GM12878 (cell line): ENCODE data around the gene GPR87. TPM values are rescaled to one million over a fixed set of nuclear protein-coding genes. Genes with fewer than 3 reads are reported as not detected.

ENCODE experiments used
- ATAC-seq: fragments of 200-7000 bp; cut with Tn5 transposase; 3 replicates; pipeline ENCODE4 v1.9.1; 2020; ENCODE audit warnings: mild to moderate bottlenecking, moderate library complexity
- BruUV-seq: library from RNA; stranded (reverse); fragments of 400-500 nt; replicated peaks from 2 replicates; lab custom pipeline; 2021; lab: Mats Ljungman, UMichigan
- CTCF ChIA-PET: fragments of 300-600 bp; sonication (Branson Sonifier 250); formaldehyde crosslinking; extraction: SDS; loops from one replicate; lab custom pipeline; 2021; ENCODE audit warnings: inconsistent platforms; lab: Yijun Ruan, JAX
- POLR2A ChIA-PET: fragments of 350-600 bp; formaldehyde crosslinking; extraction: SDS; loops from one replicate; lab custom pipeline; 2021; ENCODE audit warnings: inconsistent platforms; lab: Charles Lee
- RAD21 ChIA-PET: fragments of 300-600 bp; sonication (Branson Sonifier 250); formaldehyde crosslinking; loops from one replicate; lab custom pipeline; 2023; ENCODE audit warnings: antibody characterized with exemption; ENCODE audit not compliant: unreplicated experiment; lab: Charles Lee
- SMC1A ChIA-PET: fragments of 300-600 bp; sonication (Branson Sonifier 250); formaldehyde crosslinking; loops from one replicate; lab custom pipeline; 2023; ENCODE audit not compliant: unreplicated experiment, uncharacterized antibody; lab: Charles Lee
- DNase-seq: peaks from one replicate; pipeline ENCODE4 v3.0.0-alpha.2; 2011; ENCODE audit warnings: low read depth, low spot score
- FAIRE-seq: peaks from 3 replicates; lab custom pipeline; 2011; peaks lifted over from hg19 to GRCh38; lab: Jason Lieb, UNC
- H2AFZ ChIP-seq: 2 replicates; pipeline ENCODE4 v1.6.0; 2011; ENCODE audit warnings: low read depth, low read length, control low read depth; ENCODE audit not compliant: control insufficient read depth
- H3K27ac ChIP-seq: 2 replicates; pipeline ENCODE4 v1.5.1; 2011; ENCODE audit warnings: control low read depth; ENCODE audit not compliant: control insufficient read depth, insufficient read depth
- H3K27me3 ChIP-seq, 2 experiments: replicated peaks in 1 of 2; 2 replicates each; pipeline versions ENCODE4 v1.6.0 to v1.6.1; 2011; ENCODE audit warnings: low read length in 1 of 2; ENCODE audit not compliant: control insufficient read depth in 2 of 2, insufficient read depth in 2 of 2
- H3K36me3 ChIP-seq, 2 experiments: 2 replicates each; pipeline ENCODE4 v1.5.1; 2011; ENCODE audit warnings: low read length in 1 of 2; ENCODE audit not compliant: control insufficient read depth in 2 of 2, insufficient read depth in 2 of 2
- H3K4me1 ChIP-seq: 2 replicates; pipeline ENCODE4 v1.6.1; 2011; ENCODE audit warnings: mild to moderate bottlenecking, low read length, moderate library complexity, mixed read lengths; ENCODE audit not compliant: control insufficient read depth, insufficient read depth
- H3K4me2 ChIP-seq: 2 replicates; pipeline ENCODE4 v1.6.0; 2011; ENCODE audit warnings: control low read depth; ENCODE audit not compliant: control insufficient read depth, insufficient read depth
- H3K4me3 ChIP-seq: fragments of 200-600 bp; sonication (generic); 2 replicates; pipeline ENCODE4 v1.5.1; 2016
- H3K79me2 ChIP-seq: 2 replicates; pipeline ENCODE4 v1.6.0; 2011; ENCODE audit warnings: low read length; ENCODE audit not compliant: control insufficient read depth, insufficient read depth
- H3K9ac ChIP-seq: 2 replicates; pipeline ENCODE4 v1.8.0; 2011; ENCODE audit warnings: low read length, control low read depth, mixed read lengths; ENCODE audit not compliant: control insufficient read depth, insufficient read depth
- H3K9me3 ChIP-seq: replicated peaks from 3 replicates; pipeline ENCODE4 v1.5.1; 2011; ENCODE audit warnings: mild to moderate bottlenecking, low read length; ENCODE audit not compliant: control insufficient read depth, insufficient read depth
- H4K20me1 ChIP-seq: 2 replicates; pipeline ENCODE4 v1.6.0; 2011; ENCODE audit not compliant: control insufficient read depth, insufficient read depth
- CREM ChIP-seq: IDR thresholded peaks from 2 replicates; pipeline ENCODE4 v1.6.1; 2014; ENCODE audit warnings: antibody characterized with exemption, low read depth
- GATAD2B ChIP-seq: fragments of 450-650 bp; conservative IDR thresholded peaks from 2 replicates; pipeline ENCODE4 v1.6.1; 2017; ENCODE audit warnings: low read depth, mild to moderate bottlenecking, moderate library complexity
- HDGF ChIP-seq: fragments of 450-650 bp; IDR thresholded peaks from 2 replicates; pipeline ENCODE4 v1.6.1; 2016; ENCODE audit warnings: antibody characterized with exemption
- NRF1 ChIP-seq: conservative IDR thresholded peaks from 2 replicates; pipeline ENCODE4 v1.6.1; 2011; ENCODE audit warnings: mild to moderate bottlenecking, low read depth, low read length, improper control_type of control experiment
- RAD21 ChIP-seq: IDR thresholded peaks from 2 replicates; pipeline ENCODE4 v1.6.1; 2011; ENCODE audit warnings: mild to moderate bottlenecking, low read depth, low read length, moderate library complexity; ENCODE audit not compliant: insufficient read depth
- RAD51 ChIP-seq: fragments of 450-650 bp; IDR thresholded peaks from 2 replicates; pipeline ENCODE4 v1.6.1; 2016; ENCODE audit warnings: moderate library complexity, mild to moderate bottlenecking, inconsistent platforms
- SMARCA5 ChIP-seq: fragments of 450-650 bp; IDR thresholded peaks from 2 replicates; pipeline ENCODE4 v1.6.1; 2017; ENCODE audit warnings: mild to moderate bottlenecking
- ZZZ3 ChIP-seq: IDR thresholded peaks from 2 replicates; pipeline ENCODE4 v1.6.1; 2011; ENCODE audit warnings: low read depth; ENCODE audit not compliant: control insufficient read depth, insufficient read length
- in situ Hi-C: fragments of 300-500 bp; cut with MboI; formaldehyde crosslinking; loops from 9 replicates; pipeline ENCODE4 v1.14.3; 2018; ENCODE audit warnings: mixed read lengths
- intact Hi-C: fragments of 100-400 bp; cut with micrococcal nuclease; formaldehyde crosslinking; loops from one replicate; pipeline ENCODE4 v1.14.2; 2022; ENCODE audit not compliant: unreplicated experiment
- polyA plus RNA-seq, 11 experiments: library from polyadenylated mRNA; depleted of rRNA in 4 of 11; unstranded in 6 of 11; stranded (reverse) in 5 of 11; fragments of >200 nt; fragmentation: Nextera tagmentation in 4 of 11; fragmentation: Illumina TruSeq in 1 of 11; extraction: Ambion mirVana in 4 of 11; extraction: Trizol in 1 of 11; gene quantifications; 1 replicate in 1 of 11; 2 replicates in 10 of 11; pipeline versions ENCODE4 v1.2.1 to v1.2.3, GENCODE V29; 2011 to 2016; ENCODE audit warnings: inconsistent platforms in 2 of 11, missing spikeins in 2 of 11, low read depth in 1 of 11
- total RNA-seq, 4 experiments: library from RNA; depleted of rRNA in 3 of 4; stranded (reverse); fragments of >200 nt in 3 of 4; fragmentation: Illumina TruSeq in 1 of 4; extraction: Trizol in 1 of 4; gene quantifications; 2 replicates each; pipeline versions ENCODE4 v1.2.1 to v1.2.3, GENCODE V29; 2013 to 2021
- TF ChIP-seq, protein P1 (sequence below): fragments of 450-650 bp; IDR thresholded peaks from 2 replicates; pipeline ENCODE4 v1.6.1; 2016; ENCODE audit warnings: mild to moderate bottlenecking
- TF ChIP-seq, protein P2 (sequence below): IDR thresholded peaks from 2 replicates; pipeline ENCODE4 v1.6.1; 2012; ENCODE audit warnings: low read depth, low read length, improper control_type of control experiment
- TF ChIP-seq, protein P3 (sequence below): fragments of 450-650 bp; IDR thresholded peaks from 2 replicates; pipeline ENCODE4 v1.6.1; 2018; ENCODE audit warnings: borderline replicate concordance, mild to moderate bottlenecking; ENCODE audit not compliant: partially characterized antibody
- TF ChIP-seq, protein P4 (sequence below): IDR thresholded peaks from 2 replicates; pipeline ENCODE4 v1.6.1; 2012; ENCODE audit warnings: mild to moderate bottlenecking, low read depth, low read length
- TF ChIP-seq, protein P5 (sequence below): fragments of 450-650 bp; IDR thresholded peaks from 2 replicates; pipeline ENCODE4 v1.6.1; 2016; ENCODE audit warnings: mild to moderate bottlenecking, moderate library complexity, borderline replicate concordance

The GPR87 gene
- total and polyA plus RNA-seq, 10 of the 15 experiments (the other 5 are each of a cell fraction or from before 2014, with no cell fraction given) = 0.06 to 0.27 (median 0.16) TPM; not detected in 5

DNA sequence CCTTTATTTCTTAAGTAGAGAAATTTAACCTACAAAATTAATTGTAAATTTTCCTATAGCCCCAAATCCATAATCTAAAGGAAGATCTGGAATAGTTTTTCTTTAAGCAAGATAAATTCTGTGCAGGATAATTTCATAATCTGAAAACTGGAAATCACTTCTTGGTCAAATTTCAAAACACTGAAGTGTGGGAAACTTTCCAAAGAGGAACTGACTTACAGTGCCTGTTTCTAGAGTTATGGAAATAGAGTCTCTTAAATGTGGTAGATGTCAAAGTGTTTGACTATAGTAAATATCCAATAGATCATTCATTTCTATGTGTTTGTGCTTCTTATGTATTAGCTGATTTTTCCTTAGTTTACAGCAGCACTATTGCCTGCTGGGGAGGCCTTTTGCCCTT lies 14.3 kb upstream of the GPR87 start:
- Histone ChIP-seq H3K36me3 (no peaks in the 10 kb centered on the region), H3K27me3 (0 out of 4 replicates have a peak, but pooled peaks cover 0 to 3% of the 10 kb centered on the region in 2 experiments), H3K4me3 (no peak overlapping the region), H3K4me2 (no peak overlapping the region), H4K20me1 (no peaks in the 10 kb centered on the region), H3K9ac (no peak overlapping the region), H3K79me2 (no peaks in the 10 kb centered on the region), H3K4me1 (no peaks in the 10 kb centered on the region), H2AFZ (no peak overlapping the region), H3K27ac (no peak overlapping the region), H3K9me3 (no peaks in the 10 kb centered on the region)
- ChIA-PET RAD21 (no interaction called here), POLR2A (no interaction called here), SMC1A (no interaction called here), CTCF (interaction anchor here (1.4 to 2.4 kb wide), 2 partner anchors 8 to 103 kb away, joined by 3 to 8 read pairs; no protein-coding TSS in a partner anchor)
- no TSS peak for BruUV-seq
- DNase-seq = no peak
- in situ Hi-C loops (no loop called here), intact Hi-C loops (no loop called here)
- no peak for ATAC-seq
- no peak for FAIRE-seq
- TF ChIP-seq HDGF (no peak), RAD21 (no peak), CREM (no peak), SMARCA5 (no peak), ZZZ3 (no peak), RAD51 (no peak), GATAD2B (no peak), NRF1 (no peak)
- TF ChIP-seq, protein P1, sequence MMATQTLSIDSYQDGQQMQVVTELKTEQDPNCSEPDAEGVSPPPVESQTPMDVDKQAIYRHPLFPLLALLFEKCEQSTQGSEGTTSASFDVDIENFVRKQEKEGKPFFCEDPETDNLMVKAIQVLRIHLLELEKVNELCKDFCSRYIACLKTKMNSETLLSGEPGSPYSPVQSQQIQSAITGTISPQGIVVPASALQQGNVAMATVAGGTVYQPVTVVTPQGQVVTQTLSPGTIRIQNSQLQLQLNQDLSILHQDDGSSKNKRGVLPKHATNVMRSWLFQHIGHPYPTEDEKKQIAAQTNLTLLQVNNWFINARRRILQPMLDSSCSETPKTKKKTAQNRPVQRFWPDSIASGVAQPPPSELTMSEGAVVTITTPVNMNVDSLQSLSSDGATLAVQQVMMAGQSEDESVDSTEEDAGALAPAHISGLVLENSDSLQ = no peak
- TF ChIP-seq, protein P2, sequence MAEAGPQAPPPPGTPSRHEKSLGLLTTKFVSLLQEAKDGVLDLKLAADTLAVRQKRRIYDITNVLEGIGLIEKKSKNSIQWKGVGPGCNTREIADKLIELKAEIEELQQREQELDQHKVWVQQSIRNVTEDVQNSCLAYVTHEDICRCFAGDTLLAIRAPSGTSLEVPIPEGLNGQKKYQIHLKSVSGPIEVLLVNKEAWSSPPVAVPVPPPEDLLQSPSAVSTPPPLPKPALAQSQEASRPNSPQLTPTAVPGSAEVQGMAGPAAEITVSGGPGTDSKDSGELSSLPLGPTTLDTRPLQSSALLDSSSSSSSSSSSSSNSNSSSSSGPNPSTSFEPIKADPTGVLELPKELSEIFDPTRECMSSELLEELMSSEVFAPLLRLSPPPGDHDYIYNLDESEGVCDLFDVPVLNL = no peak
- TF ChIP-seq, protein P3, sequence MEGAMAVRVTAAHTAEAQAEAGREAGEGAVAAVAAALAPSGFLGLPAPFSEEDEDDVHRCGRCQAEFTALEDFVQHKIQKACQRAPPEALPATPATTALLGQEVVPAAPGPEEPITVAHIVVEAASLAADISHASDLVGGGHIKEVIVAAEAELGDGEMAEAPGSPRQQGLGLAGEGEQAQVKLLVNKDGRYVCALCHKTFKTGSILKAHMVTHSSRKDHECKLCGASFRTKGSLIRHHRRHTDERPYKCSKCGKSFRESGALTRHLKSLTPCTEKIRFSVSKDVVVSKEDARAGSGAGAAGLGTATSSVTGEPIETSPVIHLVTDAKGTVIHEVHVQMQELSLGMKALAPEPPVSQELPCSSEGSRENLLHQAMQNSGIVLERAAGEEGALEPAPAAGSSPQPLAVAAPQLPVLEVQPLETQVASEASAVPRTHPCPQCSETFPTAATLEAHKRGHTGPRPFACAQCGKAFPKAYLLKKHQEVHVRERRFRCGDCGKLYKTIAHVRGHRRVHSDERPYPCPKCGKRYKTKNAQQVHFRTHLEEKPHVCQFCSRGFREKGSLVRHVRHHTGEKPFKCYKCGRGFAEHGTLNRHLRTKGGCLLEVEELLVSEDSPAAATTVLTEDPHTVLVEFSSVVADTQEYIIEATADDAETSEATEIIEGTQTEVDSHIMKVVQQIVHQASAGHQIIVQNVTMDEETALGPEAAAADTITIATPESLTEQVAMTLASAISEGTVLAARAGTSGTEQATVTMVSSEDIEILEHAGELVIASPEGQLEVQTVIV = no peak
- TF ChIP-seq, protein P4, sequence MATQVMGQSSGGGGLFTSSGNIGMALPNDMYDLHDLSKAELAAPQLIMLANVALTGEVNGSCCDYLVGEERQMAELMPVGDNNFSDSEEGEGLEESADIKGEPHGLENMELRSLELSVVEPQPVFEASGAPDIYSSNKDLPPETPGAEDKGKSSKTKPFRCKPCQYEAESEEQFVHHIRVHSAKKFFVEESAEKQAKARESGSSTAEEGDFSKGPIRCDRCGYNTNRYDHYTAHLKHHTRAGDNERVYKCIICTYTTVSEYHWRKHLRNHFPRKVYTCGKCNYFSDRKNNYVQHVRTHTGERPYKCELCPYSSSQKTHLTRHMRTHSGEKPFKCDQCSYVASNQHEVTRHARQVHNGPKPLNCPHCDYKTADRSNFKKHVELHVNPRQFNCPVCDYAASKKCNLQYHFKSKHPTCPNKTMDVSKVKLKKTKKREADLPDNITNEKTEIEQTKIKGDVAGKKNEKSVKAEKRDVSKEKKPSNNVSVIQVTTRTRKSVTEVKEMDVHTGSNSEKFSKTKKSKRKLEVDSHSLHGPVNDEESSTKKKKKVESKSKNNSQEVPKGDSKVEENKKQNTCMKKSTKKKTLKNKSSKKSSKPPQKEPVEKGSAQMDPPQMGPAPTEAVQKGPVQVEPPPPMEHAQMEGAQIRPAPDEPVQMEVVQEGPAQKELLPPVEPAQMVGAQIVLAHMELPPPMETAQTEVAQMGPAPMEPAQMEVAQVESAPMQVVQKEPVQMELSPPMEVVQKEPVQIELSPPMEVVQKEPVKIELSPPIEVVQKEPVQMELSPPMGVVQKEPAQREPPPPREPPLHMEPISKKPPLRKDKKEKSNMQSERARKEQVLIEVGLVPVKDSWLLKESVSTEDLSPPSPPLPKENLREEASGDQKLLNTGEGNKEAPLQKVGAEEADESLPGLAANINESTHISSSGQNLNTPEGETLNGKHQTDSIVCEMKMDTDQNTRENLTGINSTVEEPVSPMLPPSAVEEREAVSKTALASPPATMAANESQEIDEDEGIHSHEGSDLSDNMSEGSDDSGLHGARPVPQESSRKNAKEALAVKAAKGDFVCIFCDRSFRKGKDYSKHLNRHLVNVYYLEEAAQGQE = no peak
- TF ChIP-seq, protein P5, sequence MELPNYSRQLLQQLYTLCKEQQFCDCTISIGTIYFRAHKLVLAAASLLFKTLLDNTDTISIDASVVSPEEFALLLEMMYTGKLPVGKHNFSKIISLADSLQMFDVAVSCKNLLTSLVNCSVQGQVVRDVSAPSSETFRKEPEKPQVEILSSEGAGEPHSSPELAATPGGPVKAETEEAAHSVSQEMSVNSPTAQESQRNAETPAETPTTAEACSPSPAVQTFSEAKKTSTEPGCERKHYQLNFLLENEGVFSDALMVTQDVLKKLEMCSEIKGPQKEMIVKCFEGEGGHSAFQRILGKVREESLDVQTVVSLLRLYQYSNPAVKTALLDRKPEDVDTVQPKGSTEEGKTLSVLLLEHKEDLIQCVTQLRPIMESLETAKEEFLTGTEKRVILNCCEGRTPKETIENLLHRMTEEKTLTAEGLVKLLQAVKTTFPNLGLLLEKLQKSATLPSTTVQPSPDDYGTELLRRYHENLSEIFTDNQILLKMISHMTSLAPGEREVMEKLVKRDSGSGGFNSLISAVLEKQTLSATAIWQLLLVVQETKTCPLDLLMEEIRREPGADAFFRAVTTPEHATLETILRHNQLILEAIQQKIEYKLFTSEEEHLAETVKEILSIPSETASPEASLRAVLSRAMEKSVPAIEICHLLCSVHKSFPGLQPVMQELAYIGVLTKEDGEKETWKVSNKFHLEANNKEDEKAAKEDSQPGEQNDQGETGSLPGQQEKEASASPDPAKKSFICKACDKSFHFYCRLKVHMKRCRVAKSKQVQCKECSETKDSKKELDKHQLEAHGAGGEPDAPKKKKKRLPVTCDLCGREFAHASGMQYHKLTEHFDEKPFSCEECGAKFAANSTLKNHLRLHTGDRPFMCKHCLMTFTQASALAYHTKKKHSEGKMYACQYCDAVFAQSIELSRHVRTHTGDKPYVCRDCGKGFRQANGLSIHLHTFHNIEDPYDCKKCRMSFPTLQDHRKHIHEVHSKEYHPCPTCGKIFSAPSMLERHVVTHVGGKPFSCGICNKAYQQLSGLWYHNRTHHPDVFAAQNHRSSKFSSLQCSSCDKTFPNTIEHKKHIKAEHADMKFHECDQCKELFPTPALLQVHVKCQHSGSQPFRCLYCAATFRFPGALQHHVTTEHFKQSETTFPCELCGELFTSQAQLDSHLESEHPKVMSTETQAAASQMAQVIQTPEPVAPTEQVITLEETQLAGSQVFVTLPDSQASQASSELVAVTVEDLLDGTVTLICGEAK = no peak
